ENCODE data around the gene VGLL4. TPM values are rescaled to one million over a fixed set of nuclear protein-coding genes. Genes with fewer than 3 reads are reported as not detected.

VGLL4 gene
- polyA plus RNA-seq, 1 donor from 2014 or later, result 113 TPM

DNA sequence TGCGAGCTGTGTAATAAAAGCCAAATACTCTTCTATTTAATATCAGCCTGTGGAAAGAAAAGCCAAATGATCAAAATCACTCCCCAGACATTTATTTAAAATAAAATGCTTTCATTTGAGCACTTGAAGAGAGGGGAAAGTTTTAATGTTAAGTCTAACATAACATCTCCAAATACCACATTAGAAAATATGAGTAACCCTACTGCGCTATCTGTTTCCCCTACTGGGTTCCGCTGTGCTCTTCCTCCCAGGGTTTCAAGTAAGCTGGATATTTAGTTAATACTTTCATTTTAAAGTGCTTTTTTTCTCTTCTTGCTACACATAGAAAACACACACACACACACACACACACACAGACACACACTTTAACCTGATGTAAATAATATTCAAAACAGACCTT, 6.7 kb upstream of the VGLL4 start:
- Histone ChIP-seq H3K4me3 (ENCODE audit: low read length) (no peak overlapping the region), H3K27me3 (ENCODE audit: insufficient read depth, low read depth, low read length) (no peaks in the 10 kb centered on the region), H2AFZ (ENCODE audit: low read depth, low read length) (no peak overlapping the region), H3K36me3 (ENCODE audit: insufficient read depth, low read length) (no peaks in the 10 kb centered on the region), H3K9me3 (ENCODE audit: low read length) (no peaks in the 10 kb centered on the region), H3K27ac (ENCODE audit: low read length) (no peak overlapping the region), H3K79me2 (replicated peaks; ENCODE audit: insufficient read depth, low read length) (no peaks in the 10 kb centered on the region), H4K20me1 (ENCODE audit: insufficient read depth) (no peaks in the 10 kb centered on the region), H3K9me2 (ENCODE audit: insufficient read depth, low read length) (no peaks in the 10 kb centered on the region), H3F3A (ENCODE audit: insufficient read depth, low read length, poor library complexity, severe bottlenecking) (no peaks in the 10 kb centered on the region), H3K9ac (ENCODE audit: low read length) (no peak overlapping the region), H3K4me2 (ENCODE audit: low read length) (no peak overlapping the region)
- TF ChIP-seq TAF1 (IDR thresholded peaks at IDR 0.05; ENCODE audit: low read depth), result no peak
- no peak for TF ChIP-seq SMC3 (conservative IDR thresholded peaks at IDR 0.05; ENCODE audit: poor library complexity)
- no peak for TF ChIP-seq RAD21 (conservative IDR thresholded peaks at IDR 0.05)
- TF ChIP-seq, protein P1, sequence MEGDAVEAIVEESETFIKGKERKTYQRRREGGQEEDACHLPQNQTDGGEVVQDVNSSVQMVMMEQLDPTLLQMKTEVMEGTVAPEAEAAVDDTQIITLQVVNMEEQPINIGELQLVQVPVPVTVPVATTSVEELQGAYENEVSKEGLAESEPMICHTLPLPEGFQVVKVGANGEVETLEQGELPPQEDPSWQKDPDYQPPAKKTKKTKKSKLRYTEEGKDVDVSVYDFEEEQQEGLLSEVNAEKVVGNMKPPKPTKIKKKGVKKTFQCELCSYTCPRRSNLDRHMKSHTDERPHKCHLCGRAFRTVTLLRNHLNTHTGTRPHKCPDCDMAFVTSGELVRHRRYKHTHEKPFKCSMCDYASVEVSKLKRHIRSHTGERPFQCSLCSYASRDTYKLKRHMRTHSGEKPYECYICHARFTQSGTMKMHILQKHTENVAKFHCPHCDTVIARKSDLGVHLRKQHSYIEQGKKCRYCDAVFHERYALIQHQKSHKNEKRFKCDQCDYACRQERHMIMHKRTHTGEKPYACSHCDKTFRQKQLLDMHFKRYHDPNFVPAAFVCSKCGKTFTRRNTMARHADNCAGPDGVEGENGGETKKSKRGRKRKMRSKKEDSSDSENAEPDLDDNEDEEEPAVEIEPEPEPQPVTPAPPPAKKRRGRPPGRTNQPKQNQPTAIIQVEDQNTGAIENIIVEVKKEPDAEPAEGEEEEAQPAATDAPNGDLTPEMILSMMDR (IDR thresholded peaks at IDR 0.05; ENCODE audit: poor library complexity, severe bottlenecking), result no peak
- TF ChIP-seq POLR2AphosphoS5 (IDR thresholded peaks at IDR 0.05), result no peak
- no peak for TF ChIP-seq EZH2 (IDR thresholded peaks at IDR 0.05; ENCODE audit: borderline replicate concordance, insufficient read depth, low read length, poor library complexity, severe bottlenecking)
- no peak for TF ChIP-seq EP300 (conservative IDR thresholded peaks at IDR 0.05; ENCODE audit: poor library complexity, severe bottlenecking)

- Histone ChIP-seq H4K20me1 (ENCODE audit: insufficient read depth) (no peaks in the 10 kb centered on the region), H2AFZ (ENCODE audit: low read depth, low read length) (no peak overlapping the region), H3K27me3 (ENCODE audit: insufficient read depth, low read depth, low read length) (no peaks in the 10 kb centered on the region), H3K9ac (ENCODE audit: low read length) (no peak overlapping the region), H3K36me3 (ENCODE audit: insufficient read depth, low read length) (no peaks in the 10 kb centered on the region), H3K9me3 (ENCODE audit: low read length) (no peaks in the 10 kb centered on the region), H3K4me2 (ENCODE audit: low read length) (no peak overlapping the region), H3K4me3 (ENCODE audit: low read length) (no peak overlapping the region), H3K27ac (ENCODE audit: low read length) (no peak overlapping the region), H3K79me2 (replicated peaks; ENCODE audit: insufficient read depth, low read length) (no peaks in the 10 kb centered on the region), H3F3A (ENCODE audit: insufficient read depth, low read length, poor library complexity, severe bottlenecking) (no peaks in the 10 kb centered on the region), H3K9me2 (ENCODE audit: insufficient read depth, low read length) (no peaks in the 10 kb centered on the region)
- TF ChIP-seq RAD21 (conservative IDR thresholded peaks at IDR 0.05) (no peak), POLR2AphosphoS5 (IDR thresholded peaks at IDR 0.05) (no peak), TAF1 (IDR thresholded peaks at IDR 0.05; ENCODE audit: low read depth) (no peak), EP300 (conservative IDR thresholded peaks at IDR 0.05; ENCODE audit: poor library complexity, severe bottlenecking) (no peak), MXI1 (conservative IDR thresholded peaks at IDR 0.05; ENCODE audit: poor library complexity, severe bottlenecking) (no peak), EZH2 (IDR thresholded peaks at IDR 0.05; ENCODE audit: borderline replicate concordance, insufficient read depth, low read length, poor library complexity, severe bottlenecking) (no peak)
Measured at GRCh38 chr3:11648735-11649134, 5.0 kb upstream of the VGLL4 start.

- no peak for TF ChIP-seq SMC3 (conservative IDR thresholded peaks at IDR 0.05; ENCODE audit: poor library complexity)
- TF ChIP-seq REST (IDR thresholded peaks at IDR 0.05; ENCODE audit: borderline replicate concordance), result no peak
- TF ChIP-seq RAD21 (conservative IDR thresholded peaks at IDR 0.05), result no peak
- no peak for TF ChIP-seq EZH2 (IDR thresholded peaks at IDR 0.05; ENCODE audit: borderline replicate concordance, insufficient read depth, low read length, poor library complexity, severe bottlenecking)
- no peak for TF ChIP-seq POLR2AphosphoS5 (IDR thresholded peaks at IDR 0.05)
- no peak for TF ChIP-seq MXI1 (conservative IDR thresholded peaks at IDR 0.05; ENCODE audit: poor library complexity, severe bottlenecking)
- no peak for TF ChIP-seq TAF1 (IDR thresholded peaks at IDR 0.05; ENCODE audit: low read depth)
- TF ChIP-seq, protein P1 (IDR thresholded peaks at IDR 0.05; ENCODE audit: poor library complexity, severe bottlenecking), result no peak
- no peak for TF ChIP-seq EP300 (conservative IDR thresholded peaks at IDR 0.05; ENCODE audit: poor library complexity, severe bottlenecking)
Measured at GRCh38 chr3:11643201-11643603, 513 bp downstream of the VGLL4 start.

More at GRCh38 chr3:11643201-11643603, 513 bp downstream of the VGLL4 start:
- H3K9ac ChIP-seq (ENCODE audit: low read length), result peak overlapping the region; percentile 81
- peak overlapping the region; percentile 84 for H3K4me2 ChIP-seq (ENCODE audit: low read length)
- H3K36me3 ChIP-seq (ENCODE audit: insufficient read depth, low read length), result no peaks in the 10 kb centered on the region
- H3K4me3 ChIP-seq (ENCODE audit: low read length), result peak overlapping the region; percentile 94
- peak overlapping the region; percentile 76 for H3K27ac ChIP-seq (ENCODE audit: low read length)
- H3K79me2 ChIP-seq (replicated peaks; ENCODE audit: insufficient read depth, low read length), result peaks cover 44% of the 10 kb centered on the region
- no peaks in the 10 kb centered on the region for H4K20me1 ChIP-seq (ENCODE audit: insufficient read depth)
- H2AFZ ChIP-seq (ENCODE audit: low read depth, low read length), result no peak overlapping the region
- no peaks in the 10 kb centered on the region for H3K27me3 ChIP-seq (ENCODE audit: insufficient read depth, low read depth, low read length)
- no peaks in the 10 kb centered on the region for H3K9me3 ChIP-seq (ENCODE audit: low read length)
- no peaks in the 10 kb centered on the region for H3K9me2 ChIP-seq (ENCODE audit: insufficient read depth, low read length)
- no peaks in the 10 kb centered on the region for H3F3A ChIP-seq (ENCODE audit: insufficient read depth, low read length, poor library complexity, severe bottlenecking)
